GM21381 (cell line): ENCODE results near the gene ZNF536.

Experiments
- ATAC-seq: cut with Tn5 transposase; IDR thresholded peaks from one replicate; pipeline ENCODE4 v1.9.1; 2021; ENCODE audit warnings: mild to moderate bottlenecking, moderate library complexity; ENCODE audit not compliant: unreplicated experiment

The ZNF536 gene

GRCh38 chr19:30555075-30555790, 183.0 kb downstream of the ZNF536 start:
- no peak for ATAC-seq

GRCh38 chr19:30555791-30556110, 183.6 kb downstream of the ZNF536 start:
- ATAC-seq: no peak

GRCh38 chr19:30556230-30556711, 184.1 kb downstream of the ZNF536 start:
- ATAC-seq: no peak

- ATAC-seq: no peak
These were observed 185.0 kb downstream of the ZNF536 start for GRCh38 chr19:30557212-30557611.

- no peak for ATAC-seq
These were observed 185.9 kb downstream of the ZNF536 start for GRCh38 chr19:30557927-30558557.

- no peak for ATAC-seq
These were observed 186.6 kb downstream of the ZNF536 start for GRCh38 chr19:30558793-30559192.

- ATAC-seq: no peak
These were observed 187.3 kb downstream of the ZNF536 start for GRCh38 chr19:30559446-30559845.

- no peak for ATAC-seq
These were observed 190.8 kb downstream of the ZNF536 start for GRCh38 chr19:30562981-30563380.

- no peak for ATAC-seq
These were observed 191.5 kb downstream of the ZNF536 start for GRCh38 chr19:30563691-30564090.

- no peak for ATAC-seq
These were observed 192.4 kb downstream of the ZNF536 start for GRCh38 chr19:30564551-30565011.

GRCh38 chr19:30565636-30566035, 193.5 kb downstream of the ZNF536 start:
- ATAC-seq: no peak

- ATAC-seq: no peak
These were observed 194.7 kb downstream of the ZNF536 start for GRCh38 chr19:30566681-30567420.

GRCh38 chr19:30567536-30568232, 195.5 kb downstream of the ZNF536 start:
- no peak for ATAC-seq

GRCh38 chr19:30570194-30570593, 198.0 kb downstream of the ZNF536 start:
- ATAC-seq: no peak

GRCh38 chr19:30577551-30578105, 205.4 kb downstream of the ZNF536 start:
- no peak for ATAC-seq

GRCh38 chr19:30579419-30579818, 207.2 kb downstream of the ZNF536 start:
- ATAC-seq: no peak

GRCh38 chr19:30580673-30581072, 208.5 kb downstream of the ZNF536 start:
- no peak for ATAC-seq

- ATAC-seq: no peak
These were observed 211.9 kb downstream of the ZNF536 start for GRCh38 chr19:30584090-30584489.

- ATAC-seq: no peak
These were observed 215.7 kb downstream of the ZNF536 start for GRCh38 chr19:30587869-30588268.

GRCh38 chr19:30590596-30591229, 218.5 kb downstream of the ZNF536 start:
- ATAC-seq: no peak
